ENCODE results near the gene GPLD1.
"Not testable (repeated sequence)": the region's sequence is repeated elsewhere in the genome, so short reads cannot be mapped to it uniquely, and the experiment has no call there.

GPLD1 gene

GRCh38 chr6:24489470-24489869 is at the start of gene GPLD1:
GPLD1 (minus strand) TSS chr6:24489578; CDS start chr6:24489511, 67 bp downstream.
- DNase-seq (ENCODE audit: low read depth in 3 of 3, low spot score in 1 of 3) = no peak

- DNase-seq (ENCODE audit: low read depth in 3 of 3, low spot score in 1 of 3) = no peak
These were observed 48.5 kb upstream of the GPLD1 start for GRCh38 chr6:24537771-24538385.

GRCh38 chr6:24537082-24537699 is 47.8 kb upstream of the GPLD1 start:
- no peak for DNase-seq (ENCODE audit: low read depth in 3 of 3, low spot score in 1 of 3)

- no peak for DNase-seq (ENCODE audit: low read depth in 3 of 3, low spot score in 1 of 3)
These were observed 47.1 kb upstream of the GPLD1 start for GRCh38 chr6:24536466-24536865.

GRCh38 chr6:24535210-24535609 is 45.8 kb upstream of the GPLD1 start:
- DNase-seq (ENCODE audit: low read depth in 3 of 3, low spot score in 1 of 3) = no peak

GRCh38 chr6:24534329-24534728 is 45.0 kb upstream of the GPLD1 start:
- DNase-seq (ENCODE audit: low read depth in 3 of 3, low spot score in 1 of 3) = no peak

GRCh38 chr6:24529985-24530384 is 40.6 kb upstream of the GPLD1 start:
- no peak for DNase-seq (ENCODE audit: low read depth in 3 of 3, low spot score in 1 of 3)

- no peak for DNase-seq (ENCODE audit: low read depth in 3 of 3, low spot score in 1 of 3)
These were observed 35.4 kb upstream of the GPLD1 start for GRCh38 chr6:24524805-24525204.

GRCh38 chr6:24524329-24524728 is 35.0 kb upstream of the GPLD1 start:
- DNase-seq (ENCODE audit: low read depth in 3 of 3, low spot score in 1 of 3) = no peak

- no peak for DNase-seq (ENCODE audit: low read depth in 3 of 3, low spot score in 1 of 3)
These were observed 33.1 kb upstream of the GPLD1 start for GRCh38 chr6:24522228-24523176.

- DNase-seq (ENCODE audit: low read depth in 3 of 3, low spot score in 1 of 3) = peak in 1 of 3 donors; percentile 12
These were observed 31.7 kb upstream of the GPLD1 start for GRCh38 chr6:24520929-24521546.

- no peak for DNase-seq (ENCODE audit: low read depth in 3 of 3, low spot score in 1 of 3)
These were observed 28.5 kb upstream of the GPLD1 start for GRCh38 chr6:24517659-24518543.

GRCh38 chr6:24513602-24514001 is 24.2 kb upstream of the GPLD1 start:
- no peak for DNase-seq (ENCODE audit: low read depth in 3 of 3, low spot score in 1 of 3)

- not testable (repeated sequence) for DNase-seq (ENCODE audit: low read depth in 3 of 3, low spot score in 1 of 3)
These were observed 22.6 kb upstream of the GPLD1 start for GRCh38 chr6:24511976-24512375.

GRCh38 chr6:24506814-24507520 is 17.6 kb upstream of the GPLD1 start:
- no peak for DNase-seq (ENCODE audit: low read depth in 3 of 3, low spot score in 1 of 3)

- no peak for DNase-seq (ENCODE audit: low read depth in 3 of 3, low spot score in 1 of 3)
These were observed 15.5 kb upstream of the GPLD1 start for GRCh38 chr6:24504649-24505586.

- no peak for DNase-seq (ENCODE audit: low read depth in 3 of 3, low spot score in 1 of 3)
These were observed 14.9 kb upstream of the GPLD1 start for GRCh38 chr6:24504287-24504648.

GRCh38 chr6:24501914-24502313 is 12.5 kb upstream of the GPLD1 start:
- DNase-seq (ENCODE audit: low read depth in 3 of 3, low spot score in 1 of 3) = no peak

- DNase-seq (ENCODE audit: low read depth in 3 of 3, low spot score in 1 of 3) = no peak
These were observed 12.0 kb upstream of the GPLD1 start for GRCh38 chr6:24501374-24501773.
